HG02798 (cell line): ENCODE measurements around the gene PALMD.

ENCODE experiments used
- ATAC-seq: cut with Tn5 transposase; IDR thresholded peaks from one replicate; pipeline ENCODE4 v1.9.1; 2021; ENCODE audit warnings: mild to moderate bottlenecking; ENCODE audit not compliant: unreplicated experiment, poor library complexity

The PALMD gene

DNA sequence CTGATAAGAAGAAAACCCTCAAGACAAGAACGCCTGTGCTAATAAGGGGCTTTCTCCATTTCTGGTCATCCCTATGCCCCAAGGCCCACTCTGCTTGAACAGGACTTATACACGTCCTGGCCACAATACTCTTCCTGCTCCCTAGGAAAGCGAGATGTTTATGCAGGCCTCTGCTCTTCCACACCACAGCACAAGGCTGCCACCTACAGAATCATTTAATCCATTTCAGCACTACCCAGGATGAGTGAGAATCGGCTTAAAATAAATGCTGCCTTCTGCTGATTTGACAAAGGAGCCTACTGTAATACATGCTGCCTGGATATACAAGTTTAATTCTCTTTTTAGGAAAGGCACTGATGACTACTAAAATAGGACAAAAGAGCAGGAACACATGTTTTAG is 91.1 kb downstream of the PALMD start:
- ATAC-seq = no peak

GRCh38 chr1:99738858-99739465 is 93.0 kb downstream of the PALMD start:
- no peak for ATAC-seq

DNA sequence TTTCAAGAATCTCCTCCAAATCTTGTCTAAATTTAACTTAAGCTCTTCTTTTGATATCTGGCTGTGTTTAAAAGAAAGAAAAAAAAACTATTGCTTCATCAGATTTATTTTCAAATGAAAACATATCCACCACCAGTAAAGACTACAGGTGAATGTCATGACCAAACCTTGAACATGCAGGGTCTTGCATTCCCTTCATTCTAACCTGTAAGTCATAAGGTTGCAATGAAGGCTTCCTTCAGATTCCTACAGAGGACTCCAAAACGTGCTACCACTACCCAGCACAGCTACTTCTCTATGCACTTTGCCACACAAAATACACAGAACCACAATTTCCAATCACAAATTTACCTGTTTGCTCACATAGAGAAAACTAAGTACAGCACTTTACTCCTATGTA is 94.2 kb downstream of the PALMD start:
- ATAC-seq = no peak
